GM12873 (cell line): ENCODE data around the gene RXRA.

Experiments used
- TF ChIP-seq, protein P1 (sequence below): IDR thresholded peaks from 2 replicates; pipeline ENCODE4 v1.5.1; 2012; ENCODE audit warnings: low read depth, mild to moderate bottlenecking, moderate library complexity, low read length, control low read depth; ENCODE audit not compliant: insufficient read depth; ENCODE audit errors: missing control alignments

The RXRA gene

DNA sequence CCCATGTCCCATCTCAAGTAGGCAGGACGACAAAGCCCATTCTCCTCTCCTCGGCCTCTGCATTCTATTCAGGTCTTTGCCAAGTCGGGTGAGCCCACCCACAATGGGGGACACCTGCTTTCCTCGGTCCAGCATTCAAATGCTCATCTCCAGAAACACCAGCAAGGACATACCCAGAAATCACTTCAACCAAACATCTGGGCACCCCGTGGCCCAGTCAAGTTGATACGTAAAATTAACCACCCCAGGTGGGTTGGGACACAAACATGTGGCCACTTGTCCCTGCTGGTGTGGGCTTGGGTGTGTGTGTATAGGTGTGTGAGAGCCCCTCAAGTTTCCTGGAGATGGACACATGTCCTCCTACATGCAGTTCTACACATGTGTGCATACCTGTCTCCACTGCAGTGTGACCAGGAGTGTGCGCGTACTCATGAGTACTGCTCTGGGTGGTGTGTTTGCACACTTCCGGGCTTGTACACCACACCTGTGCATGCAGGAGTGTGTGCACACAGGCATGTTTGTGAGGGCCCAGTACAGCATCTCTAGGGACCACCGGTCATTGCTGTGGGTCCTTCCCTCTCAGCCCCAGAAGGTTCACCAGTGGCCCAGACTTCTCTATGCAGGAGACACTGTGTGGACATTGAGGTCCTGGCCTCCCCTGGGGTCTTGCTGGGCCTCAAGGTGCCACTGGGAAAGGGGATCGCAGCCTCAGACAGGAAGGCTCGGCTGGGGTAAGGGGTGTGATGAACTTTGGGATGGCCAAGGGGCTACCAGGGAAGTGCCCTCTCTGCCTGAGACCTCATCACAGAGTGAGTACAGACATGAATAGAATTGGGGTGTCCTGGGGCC, 35.4 kb upstream of the RXRA start:
- TF ChIP-seq, protein P1, sequence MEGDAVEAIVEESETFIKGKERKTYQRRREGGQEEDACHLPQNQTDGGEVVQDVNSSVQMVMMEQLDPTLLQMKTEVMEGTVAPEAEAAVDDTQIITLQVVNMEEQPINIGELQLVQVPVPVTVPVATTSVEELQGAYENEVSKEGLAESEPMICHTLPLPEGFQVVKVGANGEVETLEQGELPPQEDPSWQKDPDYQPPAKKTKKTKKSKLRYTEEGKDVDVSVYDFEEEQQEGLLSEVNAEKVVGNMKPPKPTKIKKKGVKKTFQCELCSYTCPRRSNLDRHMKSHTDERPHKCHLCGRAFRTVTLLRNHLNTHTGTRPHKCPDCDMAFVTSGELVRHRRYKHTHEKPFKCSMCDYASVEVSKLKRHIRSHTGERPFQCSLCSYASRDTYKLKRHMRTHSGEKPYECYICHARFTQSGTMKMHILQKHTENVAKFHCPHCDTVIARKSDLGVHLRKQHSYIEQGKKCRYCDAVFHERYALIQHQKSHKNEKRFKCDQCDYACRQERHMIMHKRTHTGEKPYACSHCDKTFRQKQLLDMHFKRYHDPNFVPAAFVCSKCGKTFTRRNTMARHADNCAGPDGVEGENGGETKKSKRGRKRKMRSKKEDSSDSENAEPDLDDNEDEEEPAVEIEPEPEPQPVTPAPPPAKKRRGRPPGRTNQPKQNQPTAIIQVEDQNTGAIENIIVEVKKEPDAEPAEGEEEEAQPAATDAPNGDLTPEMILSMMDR, result no peak

DNA sequence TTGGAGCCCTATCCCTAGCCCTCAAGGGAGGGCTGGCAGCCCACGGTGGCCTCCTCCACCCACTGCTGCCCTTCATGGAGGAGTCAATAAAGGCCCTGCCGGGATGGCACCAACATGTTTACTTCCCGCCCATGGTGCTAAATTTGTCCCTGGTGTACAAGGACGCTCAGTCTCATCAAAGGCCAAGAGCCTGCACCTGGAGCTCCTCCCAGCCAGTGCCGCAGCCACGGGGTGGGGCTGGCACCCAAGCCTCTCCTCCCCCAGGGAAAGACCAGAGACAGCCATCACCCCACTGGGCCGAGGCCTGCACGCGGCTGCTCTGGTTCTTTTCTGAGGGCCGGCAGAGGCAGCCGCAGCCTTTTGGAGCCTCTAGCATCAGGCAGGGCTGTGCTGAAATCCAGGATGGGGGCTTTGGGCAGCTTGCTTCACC, 34.8 kb upstream of the RXRA start:
- TF ChIP-seq, protein P1, result no peak

- TF ChIP-seq, protein P1, result no peak
These were observed 34.0 kb upstream of the RXRA start for GRCh38 chr9:134291961-134292871.

DNA sequence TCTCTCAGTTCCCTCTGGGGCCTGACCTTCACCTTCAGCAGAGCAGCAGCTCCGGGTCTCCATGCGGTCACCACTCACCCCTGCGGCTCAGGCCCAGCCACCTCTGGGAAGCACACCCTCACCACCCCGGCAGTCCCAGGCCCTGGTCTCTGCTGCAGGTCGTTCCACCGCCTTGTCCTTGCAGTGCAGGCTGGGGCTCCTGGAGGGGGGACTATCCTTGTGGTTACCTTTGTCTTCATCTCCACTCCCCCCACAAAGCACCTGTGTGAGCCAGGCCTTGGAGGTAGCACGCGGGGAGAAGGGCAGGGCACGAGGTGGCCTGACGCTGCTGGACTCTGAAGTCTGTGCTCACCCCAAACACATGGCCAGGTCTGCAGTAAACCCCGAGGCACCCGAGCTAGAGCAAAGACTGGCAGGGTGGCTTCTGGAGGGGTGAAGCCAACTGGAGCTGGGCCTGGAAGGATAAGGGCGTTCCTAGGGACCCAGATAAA, 33.2 kb upstream of the RXRA start:
- TF ChIP-seq, protein P1, result no peak

- TF ChIP-seq, protein P1, result no peak
These were observed 32.6 kb upstream of the RXRA start for GRCh38 chr9:134293611-134294152.

- TF ChIP-seq, protein P1, result no peak
These were observed 31.8 kb upstream of the RXRA start for GRCh38 chr9:134294153-134295071.
